ENCODE results near the gene IPO4. TPM values are rescaled to one million over a fixed set of nuclear protein-coding genes. Genes with fewer than 3 reads are reported as not detected.

The IPO4 gene
- total RNA-seq, 6 experiments from 2014 or later: 17.9 to 44.0 (median 23.0) TPM

GRCh38 chr14:24172261-24172860 lies 16.3 kb downstream of the IPO4 start:
- Histone ChIP-seq H3K4me3 (no peak overlapping the region), H3K27ac (no peak overlapping the region), H3K4me1 (no peaks in the 10 kb centered on the region), H3K9me3 (no peaks in the 10 kb centered on the region), H3K27me3 (no peaks in the 10 kb centered on the region), H3K36me3 (peaks cover 0 to 5% (median 0%) of the 10 kb centered on the region in 4 donors)
- 52% methylated on average over 14 of the region's 30 CpGs for WGBS (ENCODE audit: insufficient coverage, low coverage, low lambda C conversion rate, missing lambda C conversion rate)
- TF ChIP-seq POLR2A (IDR thresholded peaks at IDR 0.05) (no peak), CTCF (IDR thresholded peaks at IDR 0.05) (no peak)
- intact Hi-C loops (cut with DNase I): no loop called here
- no peak for DNase-seq
- ATAC-seq: no peak

- Histone ChIP-seq H3K36me3 (peaks cover 0 to 5% (median 2%) of the 10 kb centered on the region in 4 donors), H3K4me1 (no peaks in the 10 kb centered on the region), H3K27ac (no peak within 1 kb of the TSS), H3K9me3 (no peaks in the 10 kb centered on the region), H3K4me3 (no peak within 1 kb of the TSS), H3K27me3 (no peaks in the 10 kb centered on the region)
- ATAC-seq: peak; percentile 52 to 66 (median 65)
- intact Hi-C loops (cut with DNase I): no loop called here
- TF ChIP-seq POLR2A (IDR thresholded peaks at IDR 0.05) (no peak), CTCF (IDR thresholded peaks at IDR 0.05) (no peak)
- 58% methylated on average over 11 of the region's 63 CpGs for WGBS (ENCODE audit: insufficient coverage, low coverage, low lambda C conversion rate, missing lambda C conversion rate)
- DNase-seq: peak in 2 of 3 donors; percentile 46 to 70
These were observed 17.0 kb downstream of the IPO4 start, which contains the start of gene REC8 for GRCh38 chr14:24171422-24172260. Gene REC8 (plus strand): TSS chr14:24172080. CDS start chr14:24172553, 473 bp downstream.

DNA sequence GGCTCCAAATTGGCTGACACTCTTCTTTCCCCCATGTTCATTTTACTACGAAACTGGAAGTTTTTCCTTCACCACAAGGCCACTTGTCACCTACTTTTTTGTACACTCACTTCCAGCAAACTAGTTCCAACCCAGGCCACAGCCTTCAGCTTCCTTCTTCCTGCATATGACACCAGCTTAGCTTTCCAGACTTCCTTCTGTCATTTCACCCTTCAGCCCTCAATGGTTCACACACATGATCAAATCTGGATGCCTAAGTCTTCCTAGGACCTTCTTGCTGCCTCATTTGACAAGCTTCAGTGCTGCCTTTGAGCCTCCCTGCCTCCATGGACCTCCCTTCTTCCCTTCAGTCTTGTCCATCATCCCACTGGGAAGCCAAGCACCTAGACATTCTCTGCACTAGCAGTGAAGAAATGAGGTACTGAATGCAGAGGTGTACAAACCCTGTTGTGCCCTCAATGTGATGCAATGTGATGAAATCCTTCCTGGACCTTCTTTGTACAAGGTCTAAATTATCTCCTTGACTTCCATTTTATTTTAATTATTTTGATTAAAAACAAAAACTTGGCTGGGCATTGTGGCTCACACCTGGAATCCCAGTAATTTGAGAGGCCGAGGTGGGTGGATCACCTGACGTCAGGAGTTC lies 21.0 kb downstream of the IPO4 start:
- no peak overlapping the region for H3K27ac ChIP-seq
- no peaks in the 10 kb centered on the region for H3K9me3 ChIP-seq
- H3K36me3 ChIP-seq: peaks cover 7 to 43% (median 25%) of the 10 kb centered on the region in 4 donors
- peak in 2 of 4 donors; percentile 31 to 42 for ATAC-seq
- no peaks in the 10 kb centered on the region for H3K27me3 ChIP-seq
- H3K4me1 ChIP-seq: peaks cover 0 to 8% (median 2%) of the 10 kb centered on the region in 4 donors
- intact Hi-C loops (cut with DNase I): loop anchor here in 1 of 2 donors (10.0 kb wide), 1 partner anchor 103 kb away; no protein-coding TSS in a partner anchor
- TF ChIP-seq CTCF (IDR thresholded peaks at IDR 0.05): no peak
- TF ChIP-seq POLR2A (IDR thresholded peaks at IDR 0.05): no peak
- DNase-seq: no peak
- no peak overlapping the region for H3K4me3 ChIP-seq
- WGBS (ENCODE audit: insufficient coverage, low coverage, low lambda C conversion rate, missing lambda C conversion rate): 87% methylated on average over 3 of the region's 3 CpGs

GRCh38 chr14:24165785-24166184 lies 22.8 kb downstream of the IPO4 start:
- H3K36me3 ChIP-seq: peaks cover 7 to 43% (median 25%) of the 10 kb centered on the region in 4 donors

More at GRCh38 chr14:24165785-24166184, 22.8 kb downstream of the IPO4 start:
- DNase-seq (no peak), ATAC-seq (no peak)
- TF ChIP-seq POLR2A (IDR thresholded peaks at IDR 0.05) (no peak), CTCF (IDR thresholded peaks at IDR 0.05) (no peak)
- Histone ChIP-seq H3K27ac (no peak overlapping the region), H3K27me3 (no peaks in the 10 kb centered on the region), H3K4me1 (peaks cover 0 to 22% (median 7%) of the 10 kb centered on the region in 4 donors), H3K4me3 (no peak overlapping the region), H3K9me3 (no peaks in the 10 kb centered on the region)
- WGBS (ENCODE audit: insufficient coverage, low coverage, low lambda C conversion rate, missing lambda C conversion rate): 95% methylated on average over 5 of the region's 5 CpGs
- intact Hi-C loops (cut with DNase I): loop anchor here in 1 of 2 donors (10.0 kb wide), 1 partner anchor 101 kb away; no protein-coding TSS in a partner anchor

Measured in right lobe of liver (tissue), 6 donors.